ENCODE data around the gene CDH13. TPM values are rescaled to one million over a fixed set of nuclear protein-coding genes. Genes with fewer than 3 reads are reported as not detected.

Gene CDH13
- total RNA-seq, 1 experiment from 2014 or later = 0.56 TPM

DNA sequence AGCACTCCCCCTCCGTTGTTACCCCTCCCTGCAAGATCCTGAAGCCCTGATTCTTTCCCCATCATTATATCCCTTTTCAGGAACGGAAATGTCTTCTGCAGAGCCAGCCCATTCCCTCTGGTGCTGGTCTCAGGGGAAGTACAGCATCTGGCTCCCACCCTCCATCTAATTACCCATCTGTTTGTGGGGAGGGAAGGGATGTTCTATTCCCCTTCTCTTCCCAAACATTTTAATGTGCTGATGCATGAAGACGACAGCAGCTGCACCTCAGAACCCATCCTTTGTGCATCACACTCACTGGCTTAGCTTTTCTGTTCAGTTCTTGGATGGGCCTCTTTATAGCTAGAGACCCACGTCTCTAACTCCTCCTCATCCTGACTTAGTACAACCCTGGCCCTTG lies 367.2 kb downstream of the CDH13 start:
- no peaks in the 10 kb centered on the region for H3K9me3 ChIP-seq (ENCODE audit: low read length)
- no peak for DNase-seq
- no peaks in the 10 kb centered on the region for H3K79me2 ChIP-seq (ENCODE audit: low read length)
- peaks cover 49% of the 10 kb centered on the region for H3K4me1 ChIP-seq (ENCODE audit: low read length)
- H3K4me2 ChIP-seq (ENCODE audit: low read depth, low read length, poor library complexity, severe bottlenecking) = no peak overlapping the region
- no peak overlapping the region for H3K9ac ChIP-seq (ENCODE audit: low read length)
- no peaks in the 10 kb centered on the region for H3K9me2 ChIP-seq (replicated peaks; ENCODE audit: insufficient read depth, low read length)
- no peak overlapping the region for H3K27ac ChIP-seq (ENCODE audit: low read length)
- H3K27me3 ChIP-seq (ENCODE audit: low read length) = no peaks in the 10 kb centered on the region
- H3K4me3 ChIP-seq (ENCODE audit: low read length) = no peak overlapping the region
- no peaks in the 10 kb centered on the region for H3K36me3 ChIP-seq (ENCODE audit: insufficient read depth, low read length)
- no peak overlapping the region for H2AFZ ChIP-seq (ENCODE audit: low read length)
- H4K20me1 ChIP-seq (ENCODE audit: insufficient read depth, low read depth, low read length) = no peaks in the 10 kb centered on the region

DNA sequence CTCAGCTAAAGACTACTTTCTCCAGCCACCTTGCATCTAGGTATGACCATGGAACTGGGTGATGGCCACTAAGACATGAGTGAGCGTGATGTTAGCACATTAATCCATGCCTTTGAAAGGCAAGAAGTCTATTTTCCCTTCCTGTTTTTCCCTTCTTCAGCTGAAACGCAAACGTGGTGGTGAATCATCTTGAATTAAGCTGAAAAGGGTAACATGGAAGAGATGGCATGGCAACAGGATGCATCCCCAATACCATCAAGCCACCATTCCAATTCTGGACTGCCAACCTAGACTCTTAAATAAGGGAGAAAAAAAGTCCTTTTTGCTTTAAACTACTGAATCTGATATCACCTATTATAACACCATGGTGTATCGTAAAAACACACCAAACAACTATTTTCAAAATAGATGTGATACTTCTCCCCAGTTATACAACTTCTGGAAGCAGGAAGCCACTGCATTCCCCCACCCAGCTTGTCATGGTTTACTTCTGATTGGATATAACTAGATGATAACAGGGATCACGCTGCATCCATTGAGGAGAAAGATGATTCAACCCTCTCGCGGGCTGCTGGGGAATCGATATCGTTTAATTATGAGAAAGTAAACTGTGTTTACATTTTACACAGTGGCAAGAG lies 368.6 kb downstream of the CDH13 start:
- H3K4me3 ChIP-seq (ENCODE audit: low read length) = no peak overlapping the region
- no peaks in the 10 kb centered on the region for H3K79me2 ChIP-seq (ENCODE audit: low read length)
- no peaks in the 10 kb centered on the region for H4K20me1 ChIP-seq (ENCODE audit: insufficient read depth, low read depth, low read length)
- peak overlapping the region; percentile 0; the same call in 1 of the 2 replicates for H2AFZ ChIP-seq (ENCODE audit: low read length)
- H3K9ac ChIP-seq (ENCODE audit: low read length) = no peak overlapping the region
- peaks cover 42% of the 10 kb centered on the region for H3K4me1 ChIP-seq (ENCODE audit: low read length)
- H3K27me3 ChIP-seq (ENCODE audit: low read length) = no peaks in the 10 kb centered on the region
- peak overlapping the region; percentile 30 for H3K4me2 ChIP-seq (ENCODE audit: low read depth, low read length, poor library complexity, severe bottlenecking)
- H3K27ac ChIP-seq (ENCODE audit: low read length) = no peak overlapping the region
- no peaks in the 10 kb centered on the region for H3K36me3 ChIP-seq (ENCODE audit: insufficient read depth, low read length)
- H3K9me2 ChIP-seq (replicated peaks; ENCODE audit: insufficient read depth, low read length) = no peaks in the 10 kb centered on the region
- no peaks in the 10 kb centered on the region for H3K9me3 ChIP-seq (ENCODE audit: low read length)
- DNase-seq = no peak

DNA sequence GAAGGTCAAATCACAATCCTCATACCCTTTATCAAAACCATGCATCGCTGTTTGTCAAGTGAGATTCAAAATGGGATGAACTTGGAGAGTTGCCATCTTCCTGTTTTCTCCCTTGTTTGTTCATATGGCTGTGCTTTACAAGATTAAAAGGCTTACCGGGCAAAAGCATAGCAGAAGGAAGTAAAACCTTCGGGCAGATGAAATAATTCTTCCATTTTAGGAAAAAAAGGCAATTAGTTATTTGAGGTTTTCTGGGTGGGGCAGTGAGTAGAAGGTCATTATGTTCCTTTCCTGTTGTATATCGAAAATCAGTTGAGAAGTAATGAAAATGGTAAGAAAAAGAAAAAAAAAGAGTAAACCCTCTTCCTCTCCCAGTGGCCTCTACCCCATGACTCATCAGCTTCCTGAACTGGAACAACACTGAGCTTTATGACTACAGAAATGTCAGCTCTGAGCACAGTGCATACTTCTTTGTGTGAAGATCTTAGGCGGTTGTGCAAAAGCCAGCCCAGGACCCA lies 369.2 kb downstream of the CDH13 start:
- no peaks in the 10 kb centered on the region for H3K9me2 ChIP-seq (replicated peaks; ENCODE audit: insufficient read depth, low read length)
- H3K27ac ChIP-seq (ENCODE audit: low read length) = 0 out of 2 replicates have a peak overlapping the region, but pooled peaks have one; percentile 3
- 0 out of 2 replicates have a peak overlapping the region, but pooled peaks have one; percentile 3 for H3K9ac ChIP-seq (ENCODE audit: low read length)
- peaks cover 42% of the 10 kb centered on the region for H3K4me1 ChIP-seq (ENCODE audit: low read length)
- peak overlapping the region; percentile 46; the same call in 1 of the 2 replicates for H2AFZ ChIP-seq (ENCODE audit: low read length)
- no peaks in the 10 kb centered on the region for H4K20me1 ChIP-seq (ENCODE audit: insufficient read depth, low read depth, low read length)
- H3K9me3 ChIP-seq (ENCODE audit: low read length) = no peaks in the 10 kb centered on the region
- H3K4me3 ChIP-seq (ENCODE audit: low read length) = no peak overlapping the region
- no peaks in the 10 kb centered on the region for H3K79me2 ChIP-seq (ENCODE audit: low read length)
- H3K4me2 ChIP-seq (ENCODE audit: low read depth, low read length, poor library complexity, severe bottlenecking) = peak overlapping the region; percentile 30
- no peaks in the 10 kb centered on the region for H3K36me3 ChIP-seq (ENCODE audit: insufficient read depth, low read length)
- H3K27me3 ChIP-seq (ENCODE audit: low read length) = no peaks in the 10 kb centered on the region
- peak; percentile 71 for DNase-seq

DNA sequence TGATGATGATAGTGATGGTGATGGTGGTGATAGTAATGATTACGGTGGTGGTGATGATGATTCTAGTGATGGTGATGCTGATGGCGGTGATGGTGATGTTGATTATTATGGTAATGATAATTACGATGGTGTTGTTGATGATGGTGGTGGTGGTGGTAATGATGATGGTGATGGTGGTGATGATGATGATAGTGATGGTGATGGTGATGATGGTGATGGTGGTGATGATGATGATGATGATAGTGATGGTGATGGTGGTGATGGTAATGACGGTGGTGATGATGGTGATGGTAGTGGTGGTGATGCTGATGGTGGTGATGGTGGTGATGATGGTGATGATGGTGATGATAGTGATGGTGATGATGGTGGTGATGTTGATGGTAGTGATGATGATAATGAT lies 370.0 kb downstream of the CDH13 start:
- Histone ChIP-seq H3K4me1 (ENCODE audit: low read length) (peaks cover 45% of the 10 kb centered on the region), H3K27me3 (ENCODE audit: low read length) (no peaks in the 10 kb centered on the region)

DNA sequence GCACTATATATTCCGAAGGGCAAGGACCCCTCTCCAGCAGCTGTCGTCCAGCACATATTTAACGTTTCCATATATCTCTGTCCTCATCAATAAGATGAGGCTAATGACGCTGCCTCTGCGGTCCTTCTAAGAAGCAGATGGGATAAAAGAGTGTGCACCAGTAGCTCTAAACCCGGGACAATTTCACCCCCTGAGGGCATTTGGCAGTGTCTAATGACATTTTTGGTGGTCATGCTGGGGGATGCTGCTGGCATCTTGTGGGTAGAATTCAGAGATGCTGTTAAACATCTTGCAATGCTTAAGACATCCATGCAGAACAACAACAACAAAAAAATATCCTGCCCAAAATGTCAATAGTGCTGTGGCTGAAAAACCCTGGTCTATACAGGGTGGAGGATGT lies 372.9 kb downstream of the CDH13 start:
- H4K20me1 ChIP-seq (ENCODE audit: insufficient read depth, low read depth, low read length) = no peaks in the 10 kb centered on the region
- H3K79me2 ChIP-seq (ENCODE audit: low read length) = no peaks in the 10 kb centered on the region
- H3K27ac ChIP-seq (ENCODE audit: low read length) = no peak overlapping the region
- DNase-seq = no peak
- no peak overlapping the region for H3K4me3 ChIP-seq (ENCODE audit: low read length)
- peaks cover 60% of the 10 kb centered on the region for H3K4me1 ChIP-seq (ENCODE audit: low read length)
- no peaks in the 10 kb centered on the region for H3K9me2 ChIP-seq (replicated peaks; ENCODE audit: insufficient read depth, low read length)
- H3K36me3 ChIP-seq (ENCODE audit: insufficient read depth, low read length) = no peaks in the 10 kb centered on the region
- H2AFZ ChIP-seq (ENCODE audit: low read length) = no peak overlapping the region
- H3K9me3 ChIP-seq (ENCODE audit: low read length) = no peaks in the 10 kb centered on the region
- no peak overlapping the region for H3K9ac ChIP-seq (ENCODE audit: low read length)
- H3K4me2 ChIP-seq (ENCODE audit: low read depth, low read length, poor library complexity, severe bottlenecking) = no peak overlapping the region
- no peaks in the 10 kb centered on the region for H3K27me3 ChIP-seq (ENCODE audit: low read length)

More for the DNA sequence above, 370.0 kb downstream of the CDH13 start:
- no peak overlapping the region for H3K4me2 ChIP-seq (ENCODE audit: low read depth, low read length, poor library complexity, severe bottlenecking)
- no peaks in the 10 kb centered on the region for H3K9me3 ChIP-seq (ENCODE audit: low read length)
- H2AFZ ChIP-seq (ENCODE audit: low read length) = no peak overlapping the region
- no peaks in the 10 kb centered on the region for H3K79me2 ChIP-seq (ENCODE audit: low read length)
- no peak for DNase-seq
- no peak overlapping the region for H3K9ac ChIP-seq (ENCODE audit: low read length)
- no peak overlapping the region for H3K4me3 ChIP-seq (ENCODE audit: low read length)
- no peak overlapping the region for H3K27ac ChIP-seq (ENCODE audit: low read length)
- H3K36me3 ChIP-seq (ENCODE audit: insufficient read depth, low read length) = no peaks in the 10 kb centered on the region
- H4K20me1 ChIP-seq (ENCODE audit: insufficient read depth, low read depth, low read length) = no peaks in the 10 kb centered on the region
- H3K9me2 ChIP-seq (replicated peaks; ENCODE audit: insufficient read depth, low read length) = no peaks in the 10 kb centered on the region

DNA sequence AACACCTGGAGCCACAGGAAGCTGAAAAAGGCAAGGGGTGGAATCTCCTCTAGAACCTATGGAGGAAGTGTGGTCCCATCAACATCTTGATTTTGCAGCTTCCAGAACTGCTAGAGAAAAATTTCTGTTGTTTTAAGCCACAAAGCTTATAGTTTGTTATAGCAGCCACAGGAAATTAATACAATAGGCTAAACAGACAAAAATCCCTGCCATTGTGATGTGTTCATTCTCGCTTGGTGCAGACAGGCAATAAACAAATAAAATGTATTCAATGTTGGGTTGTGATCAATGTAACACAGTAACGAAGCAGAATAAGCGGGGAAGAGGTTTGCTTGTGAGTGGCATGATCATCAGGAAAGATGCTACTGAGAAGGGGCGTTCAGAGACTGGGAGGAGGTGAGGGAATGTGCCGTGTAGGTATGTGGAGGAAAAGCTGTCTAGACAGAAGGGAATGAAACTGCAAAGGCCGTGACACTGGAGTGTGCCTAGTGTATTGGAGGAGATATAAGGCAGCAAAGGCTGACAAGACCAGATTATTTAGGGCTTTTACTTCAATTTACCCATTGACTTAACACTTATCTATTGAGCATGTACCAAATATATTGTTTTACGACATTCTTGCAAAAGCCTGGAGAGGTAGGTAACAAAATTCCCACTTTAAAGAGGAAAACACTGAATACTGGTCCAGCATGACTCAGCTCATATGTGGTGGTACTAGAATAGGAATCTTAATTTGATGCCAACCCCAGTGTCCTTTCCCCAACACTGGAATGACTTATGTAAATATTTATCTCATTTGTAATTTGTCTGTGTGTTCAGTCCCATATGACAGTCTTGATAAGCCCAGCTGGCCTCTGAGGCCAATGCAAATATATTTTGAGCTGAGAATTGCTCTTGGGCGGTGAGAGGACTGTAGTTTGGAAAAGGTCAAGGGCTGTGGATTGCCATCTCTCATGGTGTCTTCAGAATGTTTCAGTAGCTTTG lies 375.9 kb downstream of the CDH13 start:
- Histone ChIP-seq H3K4me2 (ENCODE audit: low read depth, low read length, poor library complexity, severe bottlenecking) (peak overlapping the region; percentile 20), H3K36me3 (ENCODE audit: insufficient read depth, low read length) (no peaks in the 10 kb centered on the region)
- no peak for DNase-seq

DNA sequence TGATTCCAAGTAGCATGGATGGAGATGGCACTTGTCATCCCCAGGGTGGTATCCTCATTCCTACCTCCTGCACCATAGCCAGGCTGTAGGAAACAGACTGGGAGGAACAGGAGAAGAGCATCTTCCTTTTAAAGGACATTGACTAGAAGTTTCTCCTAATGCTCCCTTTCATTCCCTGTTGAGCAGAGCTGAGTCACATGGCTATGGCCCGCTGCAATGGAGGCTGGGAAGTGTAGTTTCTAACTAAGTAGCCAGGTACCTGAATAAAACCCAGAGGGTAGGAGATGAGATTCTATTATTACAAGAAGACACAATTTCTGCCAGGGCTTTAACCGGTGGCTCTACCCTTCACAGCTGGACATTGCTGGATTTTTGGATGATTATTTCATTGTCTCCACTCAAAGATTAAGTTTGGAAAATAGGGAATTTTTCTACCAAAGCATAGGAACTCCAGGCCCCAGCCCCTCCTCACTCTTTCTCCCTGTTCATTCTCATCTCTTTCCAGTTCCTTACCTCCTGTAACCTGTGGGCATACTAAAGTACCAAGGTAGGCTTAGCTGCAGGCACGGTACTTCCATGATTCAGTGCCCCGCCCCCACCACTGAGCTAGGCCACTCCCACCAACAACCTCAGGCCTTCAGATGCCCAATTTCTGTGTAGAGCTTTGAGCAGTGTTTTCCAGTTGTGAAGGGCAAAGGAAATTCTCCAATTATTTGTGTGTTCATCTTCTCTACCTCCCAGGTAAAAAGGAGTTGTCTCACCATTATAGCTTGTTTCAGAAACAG lies 378.3 kb downstream of the CDH13 start:
- no peak overlapping the region for H3K4me2 ChIP-seq (ENCODE audit: low read depth, low read length, poor library complexity, severe bottlenecking)
- no peaks in the 10 kb centered on the region for H4K20me1 ChIP-seq (ENCODE audit: insufficient read depth, low read depth, low read length)
- H2AFZ ChIP-seq (ENCODE audit: low read length) = no peak overlapping the region
- no peaks in the 10 kb centered on the region for H3K79me2 ChIP-seq (ENCODE audit: low read length)
- H3K36me3 ChIP-seq (ENCODE audit: insufficient read depth, low read length) = no peaks in the 10 kb centered on the region
- no peak overlapping the region for H3K4me3 ChIP-seq (ENCODE audit: low read length)
- no peak overlapping the region for H3K27ac ChIP-seq (ENCODE audit: low read length)
- no peaks in the 10 kb centered on the region for H3K9me2 ChIP-seq (replicated peaks; ENCODE audit: insufficient read depth, low read length)
- no peak overlapping the region for H3K9ac ChIP-seq (ENCODE audit: low read length)
- DNase-seq = peak; percentile 61
- H3K27me3 ChIP-seq (ENCODE audit: low read length) = no peaks in the 10 kb centered on the region
- no peaks in the 10 kb centered on the region for H3K9me3 ChIP-seq (ENCODE audit: low read length)
- H3K4me1 ChIP-seq (ENCODE audit: low read length) = peaks cover 53% of the 10 kb centered on the region

More for the DNA sequence above, 375.9 kb downstream of the CDH13 start:
- Histone ChIP-seq H3K27me3 (ENCODE audit: low read length) (no peaks in the 10 kb centered on the region), H3K9me2 (replicated peaks; ENCODE audit: insufficient read depth, low read length) (no peaks in the 10 kb centered on the region), H3K9me3 (ENCODE audit: low read length) (no peaks in the 10 kb centered on the region), H3K9ac (ENCODE audit: low read length) (no peak overlapping the region), H4K20me1 (ENCODE audit: insufficient read depth, low read depth, low read length) (no peaks in the 10 kb centered on the region), H3K27ac (ENCODE audit: low read length) (no peak overlapping the region), H3K4me3 (ENCODE audit: low read length) (no peak overlapping the region), H3K4me1 (ENCODE audit: low read length) (peaks cover 54% of the 10 kb centered on the region), H2AFZ (ENCODE audit: low read length) (no peak overlapping the region), H3K79me2 (ENCODE audit: low read length) (no peaks in the 10 kb centered on the region)
